Measurements from ENCODE around the gene ATP8A2. TPM values are rescaled to one million over a fixed set of nuclear protein-coding genes. Genes with fewer than 3 reads are reported as not detected.

ATP8A2 gene
- total and polyA plus RNA-seq, 9 of the 15 experiments (the other 6 are each of a cell fraction or from before 2014, with no cell fraction given): under 0.01 to 0.33 (median 0.06) TPM; not detected in 4

GRCh38 chr13:25827831-25828465 lies 456.2 kb downstream of the ATP8A2 start:
- H3K4me3 ChIP-seq: no peak overlapping the region
- in situ Hi-C loops (cut with MboI): no loop called here
- H3K27me3 ChIP-seq (ENCODE audit: control insufficient read depth in 2 of 2, insufficient read depth in 2 of 2, low read length in 2 of 2): no peaks in the 10 kb centered on the region
- H3K9me3 ChIP-seq (replicated peaks; ENCODE audit: control insufficient read depth, insufficient read depth, low read depth, low read length): no peaks in the 10 kb centered on the region
- intact Hi-C loops (cut with micrococcal nuclease): no loop called here
- H3K27ac ChIP-seq (ENCODE audit: extremely low read depth, low read depth, low read length): no peak overlapping the region
- H3K9me1 ChIP-seq (ENCODE audit: control insufficient read depth, insufficient read depth, low read length): no peaks in the 10 kb centered on the region
- no peak overlapping the region for H3K4me2 ChIP-seq (ENCODE audit: insufficient read depth, low read length)
- H3K4me1 ChIP-seq (replicated peaks in 1 of 2; ENCODE audit: control insufficient read depth in 2 of 2, insufficient read depth in 2 of 2, low read length in 2 of 2): no peaks in the 10 kb centered on the region
- no peaks in the 10 kb centered on the region for H3K36me3 ChIP-seq (ENCODE audit: control insufficient read depth, insufficient read depth, low read length)
- CTCF ChIA-PET (ENCODE audit: low intra/inter-chr PET ratio): no interaction called here
- BruUV-seq (replicated peaks): no TSS peak
- TF ChIP-seq ZEB2 (IDR thresholded peaks at IDR 0.05) (no peak), PRDM10 (IDR thresholded peaks at IDR 0.05; ENCODE audit: partially characterized antibody) (no peak), ARHGAP35 (IDR thresholded peaks at IDR 0.05; ENCODE audit: partially characterized antibody) (no peak), ZNF143 (CRISPR knock-in tag; IDR thresholded peaks at IDR 0.05) (no peak), CTBP1 (IDR thresholded peaks at IDR 0.05; ENCODE audit: borderline replicate concordance) (no peak), ZNF174 (CRISPR knock-in tag; IDR thresholded peaks at IDR 0.05) (no peak)
- no peaks in the 10 kb centered on the region for H3K79me2 ChIP-seq (ENCODE audit: control insufficient read depth, insufficient read depth, low read length)
- no peak overlapping the region for H2AFZ ChIP-seq (ENCODE audit: low read depth, low read length)
- POLR2A ChIA-PET: no interaction called here
- H4K20me1 ChIP-seq (replicated peaks; ENCODE audit: control insufficient read depth, insufficient read depth, low read length): no peaks in the 10 kb centered on the region
- 0% methylated on average over 5 of the region's 5 CpGs for WGBS (ENCODE audit: insufficient coverage, low coverage, missing lambda C conversion rate)
- H3K9ac ChIP-seq (ENCODE audit: insufficient read depth in 1 of 2, low read depth in 2 of 2, low read length in 2 of 2): no peak overlapping the region
- ATAC-seq: no peak
- DNase-seq (ENCODE audit: extremely low read depth in 1 of 4, low spot score in 3 of 4): no peak
- FAIRE-seq: no peak

Data from K562 (cell line).